ENCODE data around the gene FLNB.
"Not testable (repeated sequence)": the region's sequence is repeated elsewhere in the genome, so short reads cannot be mapped to it uniquely, and the experiment has no call there.

Gene FLNB

DNA sequence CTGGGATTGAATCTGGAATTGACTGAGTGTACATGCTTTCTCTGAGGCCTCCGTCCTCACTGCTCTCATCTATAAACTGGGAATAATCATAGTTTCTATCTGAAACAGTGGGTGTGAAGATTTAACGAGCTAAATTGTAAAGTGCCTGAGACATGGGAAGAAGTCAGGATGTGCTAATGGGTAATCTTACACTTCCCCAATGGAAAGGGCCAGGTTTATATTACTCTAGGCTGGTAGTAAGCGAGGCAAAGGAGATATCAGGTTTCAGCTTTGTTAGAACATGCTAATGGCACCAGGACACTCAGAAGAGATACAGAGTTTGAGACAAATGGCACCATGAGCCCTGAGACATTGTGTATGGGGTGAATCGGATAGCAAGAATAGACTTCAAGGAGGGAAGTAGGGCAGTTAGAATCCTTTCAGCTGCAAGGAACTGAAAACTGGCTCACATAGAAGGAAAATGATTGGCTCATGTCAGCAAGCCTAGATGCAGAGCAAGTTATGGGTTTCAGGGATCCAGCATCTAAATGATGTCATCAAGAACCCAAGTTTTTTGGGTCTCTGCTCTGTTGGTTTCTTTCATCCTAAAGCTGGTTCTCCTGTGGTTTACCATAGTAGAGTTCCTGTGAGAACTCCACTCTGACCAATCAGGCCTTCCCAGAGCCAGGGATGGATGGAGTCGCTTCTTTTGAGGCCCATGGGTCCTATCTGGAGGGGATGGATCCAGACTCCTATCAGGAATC lies 21.8 kb downstream of the FLNB start:
- DNase-seq (ENCODE audit: low read depth), result no peak

DNA sequence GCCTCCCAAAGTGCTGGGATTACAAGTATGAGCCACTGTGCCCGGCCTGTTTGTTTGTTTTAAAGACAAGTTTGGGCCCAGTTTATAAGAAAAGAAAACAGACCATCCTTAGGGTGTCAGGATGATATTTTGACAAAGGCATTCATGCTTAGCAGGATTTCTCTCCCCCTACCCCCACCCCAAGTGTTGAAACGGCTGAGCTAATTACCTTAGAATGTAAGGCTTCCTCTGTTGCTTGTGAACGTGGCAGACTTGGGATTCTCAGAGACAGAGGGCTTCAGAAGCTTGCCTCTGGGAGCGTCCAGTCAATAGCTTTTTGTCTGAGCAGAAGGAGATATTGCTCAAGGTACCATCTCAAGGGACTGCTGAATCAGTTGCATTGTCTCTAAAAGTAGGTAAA lies 24.0 kb downstream of the FLNB start:
- no peak for DNase-seq (ENCODE audit: low read depth)

DNA sequence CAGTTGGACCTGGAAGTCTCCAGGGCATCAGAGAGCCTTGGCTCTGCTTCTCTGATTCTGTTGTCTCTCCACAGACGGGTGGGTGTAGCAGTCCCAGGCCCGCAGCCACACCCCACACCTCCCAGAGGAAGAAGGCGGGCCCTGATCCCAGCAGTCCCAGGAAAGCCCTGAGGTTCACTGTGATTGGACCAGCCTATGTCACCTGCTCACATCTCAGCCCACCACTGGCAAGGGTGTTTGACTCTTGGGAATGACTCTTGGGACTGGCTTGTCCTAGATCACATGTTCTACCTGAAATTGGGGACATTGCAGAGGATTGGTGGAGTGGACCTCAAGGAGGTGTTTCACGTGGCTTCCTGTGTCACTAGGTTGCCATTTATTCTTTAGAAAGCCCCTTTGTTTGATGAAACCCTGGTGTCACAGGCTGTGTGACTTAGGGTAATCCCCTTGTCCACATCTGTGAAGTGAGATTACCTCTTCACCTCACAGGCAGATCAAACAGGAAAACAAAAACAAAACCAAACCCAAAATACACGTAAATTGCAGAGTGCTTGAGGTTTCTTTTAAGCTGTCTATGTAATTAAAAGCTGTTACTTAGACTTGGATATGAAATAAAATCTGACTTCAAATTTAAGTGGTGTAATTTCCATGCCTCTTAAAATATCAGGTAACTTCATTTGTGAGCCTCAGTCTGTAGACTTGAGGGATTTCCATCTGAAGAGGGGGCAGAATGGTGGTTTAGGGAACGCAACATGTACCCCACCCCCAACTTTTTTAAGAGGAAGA lies 26.7 kb downstream of the FLNB start:
- no peak for DNase-seq (ENCODE audit: low read depth)

DNA sequence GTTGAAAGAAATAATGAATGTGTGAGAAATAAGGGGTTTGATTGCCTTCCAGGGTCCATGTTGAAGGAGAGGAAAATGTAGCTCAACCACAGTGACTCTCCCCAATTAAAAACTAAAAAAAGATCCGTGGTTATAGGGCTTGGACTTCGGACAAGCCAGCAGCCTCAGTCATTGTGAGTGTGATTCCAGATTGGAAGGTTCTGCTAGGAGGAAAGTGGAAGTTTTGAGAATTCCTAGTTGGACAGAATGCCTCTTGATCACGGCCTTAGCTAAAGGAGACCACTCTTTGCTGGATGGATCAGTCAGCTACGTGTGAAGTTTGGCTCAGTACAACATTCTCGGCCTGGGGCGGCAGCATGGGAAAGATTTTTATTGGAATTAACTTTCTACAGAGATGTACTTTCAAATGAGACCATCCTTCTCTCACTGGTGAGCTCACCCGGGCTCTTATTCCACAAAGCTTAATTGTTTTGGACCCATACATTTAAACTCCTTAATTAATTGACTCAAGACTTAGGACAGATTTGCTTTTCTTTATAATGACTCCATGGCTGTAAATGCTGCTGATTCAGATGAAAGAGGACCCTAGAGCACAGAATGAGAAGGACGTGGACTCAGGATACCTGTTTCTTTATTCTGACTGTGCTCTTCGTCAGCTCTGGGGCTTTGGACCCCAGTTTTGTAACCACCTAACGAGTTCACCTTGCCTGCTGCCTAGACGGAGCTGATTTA lies 27.5 kb downstream of the FLNB start:
- no peak for DNase-seq (ENCODE audit: low read depth)

DNA sequence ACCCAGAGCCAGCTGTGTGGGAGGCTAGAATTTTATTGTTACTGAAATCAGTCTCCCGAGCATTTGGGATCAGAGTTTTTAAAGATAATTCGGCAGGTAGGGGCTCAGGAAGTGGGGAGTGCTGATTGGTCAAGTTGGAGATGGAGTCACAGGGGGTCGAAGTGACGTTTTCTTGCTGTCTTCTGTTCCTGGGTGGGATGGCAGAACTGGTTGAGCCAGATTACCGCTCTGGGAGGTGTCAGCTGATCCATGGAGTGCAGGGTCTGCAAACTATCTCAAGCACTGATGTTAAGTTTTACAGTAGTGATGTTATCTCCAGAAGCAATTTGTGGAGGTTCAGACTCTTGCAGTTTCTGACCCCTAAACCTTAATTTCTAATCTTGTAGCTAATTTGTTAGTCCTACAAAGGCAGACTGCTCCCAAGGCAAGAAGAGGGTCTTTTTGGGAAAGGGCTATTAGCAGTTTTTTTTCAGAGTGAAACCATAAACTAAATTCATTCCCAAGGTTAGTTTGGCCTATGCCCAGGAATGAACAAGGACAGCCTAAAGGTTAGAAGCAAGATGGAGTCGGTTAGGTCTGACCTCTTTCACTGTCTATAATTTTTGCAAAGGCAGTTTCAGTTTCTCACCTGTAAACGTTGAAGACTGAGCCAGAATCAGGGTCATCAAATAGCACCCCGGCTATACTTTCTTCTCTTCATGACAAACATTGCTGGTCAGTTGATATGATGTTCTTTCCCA lies 28.2 kb downstream of the FLNB start:
- no peak for DNase-seq (ENCODE audit: low read depth)

DNA sequence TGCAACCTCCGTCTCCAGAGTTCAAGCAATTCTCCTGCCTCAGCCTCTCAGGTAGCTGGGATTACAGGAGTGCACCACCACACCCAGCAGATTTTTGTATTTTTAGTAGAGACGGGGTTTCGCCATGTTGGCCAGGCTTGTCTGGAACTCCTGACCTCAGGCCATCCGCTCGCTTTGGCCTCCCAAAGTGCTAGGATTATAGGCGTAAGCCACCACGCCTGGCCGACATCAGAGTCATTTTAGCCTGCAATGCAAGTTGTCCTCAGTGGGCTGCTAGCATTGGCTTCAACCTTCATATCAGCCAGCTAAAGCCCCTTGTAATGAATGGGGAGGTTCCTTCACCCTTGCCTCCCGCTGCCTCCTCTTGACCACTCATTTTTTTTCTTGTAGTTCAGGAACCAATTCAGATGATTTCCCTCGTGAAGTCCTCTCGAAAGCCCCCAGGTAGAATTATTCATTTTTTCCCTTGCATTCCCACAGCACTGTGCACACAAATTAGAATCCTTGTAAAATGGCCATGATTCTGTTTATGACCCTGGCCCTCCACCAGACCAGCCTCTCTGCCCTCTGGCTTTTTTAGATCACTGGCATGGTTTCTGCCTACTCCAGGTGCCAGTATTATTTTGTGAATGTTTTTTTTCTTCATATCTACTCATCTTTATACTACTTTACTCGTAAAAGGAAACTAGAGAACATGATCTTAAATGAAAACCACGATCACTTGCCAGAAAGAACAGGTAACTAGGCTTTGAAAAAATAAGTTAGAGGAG lies 29.1 kb downstream of the FLNB start:
- no peak for DNase-seq (ENCODE audit: low read depth)

DNA sequence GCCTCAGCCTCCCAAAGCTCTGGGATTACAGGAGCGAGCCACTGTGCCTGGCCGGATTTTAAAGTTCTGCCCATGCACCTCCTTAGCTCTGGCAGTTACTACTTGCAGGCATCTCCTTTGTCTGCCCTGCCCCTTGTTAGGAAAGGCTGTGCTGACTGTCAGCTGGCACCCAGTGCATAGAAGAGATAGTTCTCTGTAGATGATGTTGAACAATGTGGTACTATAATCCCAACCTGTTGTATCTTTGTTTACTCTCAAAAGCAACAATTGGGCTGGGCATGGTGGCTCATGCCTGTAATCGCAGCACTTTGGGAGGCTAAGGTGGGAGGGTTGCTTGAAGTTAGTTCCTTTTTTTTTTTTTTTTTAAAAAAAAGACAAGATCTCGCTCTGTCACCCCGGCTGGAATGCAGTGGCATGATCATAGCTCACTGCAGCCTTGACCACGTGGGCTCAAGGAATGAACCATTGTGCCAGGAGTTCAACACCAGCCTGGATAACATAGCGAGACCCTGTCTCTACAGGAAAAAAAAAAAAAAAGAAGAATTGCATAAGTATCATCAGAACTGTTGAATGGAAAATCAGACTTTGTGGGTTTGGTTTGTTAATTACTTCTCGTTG lies 30.6 kb downstream of the FLNB start:
- DNase-seq (ENCODE audit: low read depth), result no peak

DNA sequence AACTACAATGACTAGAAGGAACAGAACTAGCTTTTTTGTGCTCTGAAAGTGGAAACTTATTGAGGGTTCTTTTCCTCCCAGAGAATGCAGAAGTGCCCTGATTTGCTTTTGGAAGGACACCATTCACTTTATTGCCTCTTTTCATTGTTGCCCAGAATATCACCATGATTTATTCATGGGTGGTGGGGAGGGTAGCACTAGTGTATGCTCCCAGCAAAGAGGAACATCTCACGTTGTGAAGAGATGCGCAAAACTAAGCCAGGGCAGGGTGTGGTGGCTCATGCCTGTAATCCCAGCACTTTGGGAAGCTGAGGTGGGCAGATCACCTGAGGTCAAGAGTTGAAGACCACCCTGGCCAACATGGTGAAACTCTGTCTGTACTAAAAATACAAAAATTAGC lies 31.4 kb downstream of the FLNB start:
- DNase-seq (ENCODE audit: low read depth), result no peak

DNA sequence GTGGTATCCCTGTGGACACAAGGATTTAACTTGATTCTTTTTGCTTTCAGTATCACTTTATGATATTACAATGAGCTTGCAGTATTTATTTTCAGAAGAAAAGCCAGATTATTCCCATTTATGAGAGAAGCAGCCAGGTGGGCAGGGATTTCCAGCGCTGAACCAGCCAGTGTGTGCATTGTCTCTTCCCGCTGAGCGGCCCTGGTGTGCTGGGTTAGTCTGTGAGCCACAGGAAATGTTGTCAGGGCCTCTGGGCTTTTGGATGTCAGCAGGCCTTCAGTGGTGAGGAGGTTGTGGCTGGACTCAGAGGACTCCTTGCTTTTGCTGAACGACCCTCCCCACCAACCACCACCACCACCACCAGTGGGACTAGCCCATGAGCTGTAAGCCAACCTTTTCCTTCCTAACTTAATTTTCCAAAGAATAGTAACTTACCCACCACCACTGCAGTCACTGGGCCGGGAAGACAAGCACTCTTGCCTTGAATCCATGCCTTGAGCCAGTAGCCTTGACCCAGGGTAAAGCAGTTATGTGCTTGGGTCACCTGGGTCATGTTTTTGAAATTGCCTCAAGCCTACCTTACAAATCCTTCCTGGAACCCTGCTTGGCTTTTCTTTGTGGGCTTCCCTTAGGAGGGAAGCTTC lies 33.1 kb downstream of the FLNB start:
- no peak for DNase-seq (ENCODE audit: low read depth)

DNA sequence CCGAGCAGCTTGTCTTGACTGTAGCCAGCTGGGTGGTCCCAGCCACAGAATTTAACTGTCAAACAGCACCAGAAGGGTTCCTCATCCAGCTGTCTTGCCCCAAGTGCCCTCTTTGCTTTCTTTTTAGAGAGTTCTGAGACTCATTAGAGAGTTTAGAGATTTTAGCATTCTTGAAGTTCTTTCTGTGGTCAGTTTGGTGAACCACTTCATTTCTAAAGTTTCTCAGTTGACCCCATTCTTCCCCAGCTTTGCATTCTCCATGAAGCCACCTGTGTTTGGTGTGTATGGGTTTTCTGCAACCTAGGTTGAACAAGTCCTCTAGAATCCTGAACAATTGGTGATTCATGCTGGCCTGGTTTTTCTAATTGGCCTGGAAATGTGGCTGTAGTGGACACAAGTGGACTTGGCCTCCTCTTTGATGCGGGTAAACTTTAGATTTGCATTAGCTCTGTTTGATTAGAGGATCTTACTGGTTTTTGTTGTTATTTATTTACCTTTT lies 33.7 kb downstream of the FLNB start:
- DNase-seq (ENCODE audit: low read depth), result no peak

DNA sequence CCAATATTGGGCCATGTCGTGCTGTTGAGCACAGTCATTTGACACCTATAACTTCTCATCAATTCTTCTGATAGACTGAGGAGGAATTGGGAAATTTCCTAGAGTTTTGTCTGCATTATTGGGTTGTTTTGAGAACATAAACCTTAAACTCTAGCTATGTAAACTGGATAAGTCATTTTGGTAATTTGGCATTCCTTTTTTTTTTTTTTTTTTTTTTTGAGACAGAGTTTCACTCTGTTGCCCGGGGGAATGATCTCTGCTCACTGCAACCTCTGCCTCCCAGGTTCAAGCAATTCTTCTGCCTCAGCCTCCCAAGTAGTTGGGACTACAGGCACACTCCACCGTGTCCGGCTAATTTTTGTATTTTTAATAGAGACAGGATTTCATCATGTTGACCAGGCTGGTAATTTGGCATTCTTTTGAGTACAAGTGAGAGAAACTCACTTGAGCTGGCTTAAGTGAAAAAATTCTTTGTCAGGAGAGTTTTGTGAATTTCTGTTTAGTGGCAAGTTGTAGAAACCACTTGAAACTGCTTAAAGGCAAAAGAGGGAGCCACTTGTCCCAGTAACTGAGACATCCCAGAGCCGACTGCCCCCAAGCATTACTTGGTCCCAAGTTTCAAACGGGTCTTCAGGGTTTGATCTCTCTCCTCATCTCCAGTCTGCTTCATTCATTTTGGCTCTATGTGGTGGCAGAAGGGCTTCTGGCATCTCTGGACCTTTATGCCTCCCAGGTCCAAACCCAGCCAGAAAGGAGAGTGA lies 34.9 kb downstream of the FLNB start:
- no peak for DNase-seq (ENCODE audit: low read depth)

DNA sequence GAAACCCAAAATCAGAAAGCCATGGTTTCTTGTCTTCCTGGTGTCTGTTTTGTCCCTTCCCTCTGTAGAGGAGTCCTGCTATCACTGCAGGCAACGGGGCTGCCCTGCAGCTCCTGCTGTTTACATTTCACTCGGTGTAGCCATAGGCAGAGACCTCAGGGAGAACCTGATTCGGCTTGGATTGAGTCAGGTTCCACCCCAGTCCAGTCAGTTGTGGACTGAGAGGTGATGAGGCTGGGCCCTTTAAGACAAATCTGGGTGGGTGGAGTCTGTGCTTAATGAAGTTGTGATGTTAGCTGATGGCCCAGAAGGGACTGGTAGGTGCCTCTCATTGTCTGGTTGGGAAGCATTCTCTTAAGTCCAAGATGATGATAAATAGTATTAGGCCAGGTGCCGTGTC lies 35.7 kb downstream of the FLNB start:
- DNase-seq (ENCODE audit: low read depth), result no peak

DNA sequence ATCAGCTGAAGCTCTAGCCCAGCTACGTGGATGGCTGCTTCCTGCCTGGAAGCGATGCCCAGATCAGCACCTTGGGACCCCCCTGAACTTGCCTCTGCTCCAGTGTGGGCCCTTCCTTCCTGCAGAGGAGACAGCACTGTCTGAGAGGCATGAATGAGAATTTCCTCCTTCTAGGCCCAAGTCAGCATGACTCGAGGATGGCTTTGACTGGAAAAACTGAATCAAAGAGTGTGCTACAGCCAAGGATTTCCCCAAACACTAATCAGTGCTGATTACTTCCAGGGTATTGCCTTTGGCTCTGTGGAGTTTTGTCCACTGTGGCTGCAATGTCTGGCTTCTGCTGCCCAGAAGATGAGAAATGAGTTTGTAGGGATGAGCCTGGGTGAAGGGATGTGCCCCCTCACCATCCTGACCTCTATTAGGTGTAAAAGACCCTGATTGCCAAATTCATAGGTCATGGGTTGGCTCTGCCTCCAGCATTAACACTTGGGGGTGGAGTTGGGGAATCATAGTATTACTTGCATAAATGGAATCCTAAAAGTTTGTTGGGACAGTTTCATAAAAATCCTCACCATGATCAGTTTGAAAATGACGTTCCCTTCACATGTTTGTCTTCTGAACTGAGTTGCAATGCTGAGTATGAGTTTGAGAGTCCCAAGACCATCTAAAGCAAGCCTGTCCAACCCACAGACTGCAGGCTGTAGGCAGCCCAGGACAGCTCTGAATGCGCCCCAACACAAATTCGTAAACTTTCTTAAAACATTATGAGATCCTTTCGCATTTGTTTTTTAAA lies 36.7 kb downstream of the FLNB start:
- DNase-seq (ENCODE audit: low read depth), result no peak

DNA sequence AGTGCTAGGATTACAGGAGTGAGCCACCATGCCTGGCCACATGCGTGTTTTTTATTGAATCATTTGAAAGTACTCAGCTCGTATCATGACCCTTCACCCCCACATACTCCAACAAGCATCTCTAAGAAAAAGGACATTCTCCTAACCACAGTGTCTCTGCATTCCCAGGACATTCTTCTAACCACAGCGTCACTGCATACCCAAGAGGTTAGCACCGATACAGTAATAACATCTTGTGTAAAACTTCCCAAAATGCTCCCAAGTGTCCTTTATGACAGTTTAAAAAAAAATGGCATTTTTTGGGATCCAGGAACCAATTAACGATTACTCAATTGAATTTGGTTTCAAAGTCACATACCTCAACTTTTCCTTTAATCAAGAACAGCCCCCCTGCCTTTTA lies 39.6 kb downstream of the FLNB start:
- peak; percentile 93 for DNase-seq (ENCODE audit: low read depth)

DNA sequence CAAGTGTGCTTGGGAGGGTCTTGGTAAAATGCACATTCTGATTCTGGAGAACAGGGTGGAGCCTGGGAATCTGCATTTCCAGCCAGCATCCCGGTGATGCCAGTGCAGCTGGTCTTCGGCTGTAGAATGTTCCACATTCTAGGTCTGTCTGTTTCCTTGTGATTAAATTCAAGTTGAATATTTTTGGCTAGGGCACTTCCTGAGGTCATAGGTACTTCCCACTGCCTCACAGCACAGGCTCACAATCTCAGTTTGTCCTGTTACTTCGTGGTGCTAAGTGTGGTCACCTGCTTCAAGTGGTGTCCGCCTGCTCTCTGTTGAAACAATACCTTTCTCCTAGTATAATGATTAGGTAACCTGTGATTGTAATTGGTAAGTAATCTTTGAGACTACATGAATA lies 40.1 kb downstream of the FLNB start:
- no peak for DNase-seq (ENCODE audit: low read depth)

DNA sequence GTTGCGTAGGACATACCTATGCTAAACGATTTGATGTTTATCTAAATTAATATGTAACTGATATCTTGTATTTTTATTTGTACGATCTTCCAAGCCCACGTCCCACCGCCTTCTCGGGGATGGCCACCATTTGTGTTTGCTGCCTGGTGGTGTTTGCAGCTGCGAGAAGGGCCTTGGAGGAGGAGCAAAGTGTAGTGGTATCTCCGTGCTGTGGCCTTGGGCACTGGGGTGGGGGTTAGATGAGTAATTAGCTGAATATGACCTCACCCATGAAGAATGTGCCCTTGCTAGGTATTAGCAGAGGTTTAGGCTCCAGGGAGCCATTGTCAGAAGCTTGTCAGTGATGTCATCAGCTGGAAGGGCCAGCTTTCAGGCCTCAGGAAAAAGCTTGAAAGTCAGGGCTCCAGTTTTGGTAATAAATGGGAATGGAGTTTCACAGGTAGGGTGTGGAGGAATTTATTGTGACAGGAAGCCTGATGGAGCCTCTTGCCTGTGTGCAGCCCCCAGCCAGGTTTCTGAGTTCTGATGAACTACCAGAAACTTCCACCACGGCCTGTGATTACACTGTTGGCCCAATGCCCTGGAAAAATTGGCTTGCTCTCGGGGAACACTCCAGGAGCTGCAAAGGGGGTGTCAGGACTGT lies 41.0 kb downstream of the FLNB start:
- DNase-seq (ENCODE audit: low read depth), result no peak

DNA sequence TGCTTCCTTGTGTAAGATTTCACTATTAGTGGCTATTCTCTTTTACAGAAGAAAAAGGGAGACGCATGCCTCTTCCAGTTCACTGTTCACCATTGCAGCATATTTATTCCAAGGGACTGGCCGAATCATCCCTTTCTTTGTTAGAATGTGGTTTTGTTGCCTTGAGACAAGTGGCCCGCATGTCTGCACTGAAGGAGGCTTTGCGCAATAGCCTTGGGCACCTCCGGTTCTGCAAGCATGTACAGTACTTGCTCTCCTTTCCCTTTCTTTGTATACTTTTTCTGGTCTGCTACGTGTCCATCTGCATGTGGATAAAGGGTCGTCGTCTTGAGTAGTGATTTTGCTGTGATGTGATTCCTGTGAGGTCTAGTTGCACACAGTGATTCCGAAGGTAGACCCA lies 43.0 kb downstream of the FLNB start:
- peak; percentile 81 for DNase-seq (ENCODE audit: low read depth)

DNA sequence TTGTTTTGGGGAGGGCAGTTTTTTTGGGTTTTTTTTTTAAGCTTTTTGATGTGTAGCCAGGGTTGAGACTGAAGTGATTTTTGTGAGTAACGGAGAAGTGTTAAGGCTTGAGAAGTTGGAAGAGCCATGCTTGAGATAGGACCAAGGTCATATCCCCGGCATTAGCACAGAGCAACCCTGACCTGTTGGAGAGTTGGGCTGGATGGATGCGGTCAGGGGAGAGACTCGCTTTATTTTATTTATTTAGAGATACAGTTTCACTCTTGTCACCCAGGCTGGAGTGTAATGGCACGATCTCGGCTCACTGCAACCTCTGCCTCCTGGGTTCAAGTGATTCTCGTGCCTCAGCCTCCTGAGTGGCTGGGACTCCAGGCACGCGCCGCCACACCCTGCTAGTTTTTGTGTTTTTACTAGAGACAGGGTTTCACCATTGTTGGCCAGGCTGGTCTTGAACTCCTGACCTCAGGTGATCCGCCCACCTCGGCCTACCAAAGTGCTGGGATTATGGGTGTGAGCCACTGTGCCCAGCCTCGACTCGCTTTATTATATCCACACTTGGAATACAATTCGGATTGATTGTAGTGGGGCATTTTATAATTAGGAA lies 43.5 kb downstream of the FLNB start:
- DNase-seq (ENCODE audit: low read depth), result not testable (repeated sequence)
